SJSA1 (cell line): ENCODE data around the gene DNAH3. TPM values are rescaled to one million over a fixed set of nuclear protein-coding genes. Genes with fewer than 3 reads are reported as not detected.
"Not testable (repeated sequence)": the region's sequence is repeated elsewhere in the genome, so short reads cannot be mapped to it uniquely, and the experiment has no call there.

Source experiments
- DNase-seq, 2 experiments: peaks; one replicate each; pipeline ENCODE4 v3.0.0-alpha.2; 2015 to 2020; ENCODE audit warnings: low spot score in 2 of 2, low read depth in 1 of 2
- H3K27ac ChIP-seq: fragments of 250-450 bp; sonication (Bioruptor Pico); 2 replicates; pipeline ENCODE4 v1.5.1; 2020; ENCODE audit warnings: mild to moderate bottlenecking, moderate library complexity
- H3K27me3 ChIP-seq: fragments of 250-450 bp; sonication (Bioruptor Pico); replicated peaks from 2 replicates; pipeline ENCODE4 v1.5.1; 2020; ENCODE audit warnings: mild to moderate bottlenecking, moderate library complexity
- H3K36me3 ChIP-seq: fragments of 250-450 bp; sonication (Bioruptor Pico); 2 replicates; pipeline ENCODE4 v1.5.1; 2020; ENCODE audit warnings: mild to moderate bottlenecking
- H3K4me1 ChIP-seq: fragments of 250-450 bp; sonication (Bioruptor Pico); replicated peaks from 2 replicates; pipeline ENCODE4 v1.6.1; 2021; ENCODE audit warnings: mild to moderate bottlenecking
- H3K4me3 ChIP-seq: fragments of 250-450 bp; sonication (Bioruptor Pico); 2 replicates; pipeline ENCODE4 v1.5.1; 2020; ENCODE audit warnings: mild to moderate bottlenecking
- H3K9me3 ChIP-seq: fragments of 250-450 bp; sonication (Bioruptor Pico); replicated peaks from 2 replicates; pipeline ENCODE4 v1.5.1; 2020; ENCODE audit warnings: mild to moderate bottlenecking
- total RNA-seq: library from RNA; depleted of rRNA; stranded (reverse); fragments of >200 nt; shearing (Covaris generic); gene quantifications from 2 replicates; pipeline ENCODE4 v1.2.3, GENCODE V29; 2014; rRNA removed

The DNAH3 gene
- total RNA-seq = 0.03 TPM in 1 of 2 replicates, not detected in the other

GRCh38 chr16:21150375-21151001 is at the start of gene DNAH3:
DNAH3 (minus strand) TSS chr16:21150846; CDS start chr16:21150319, 527 bp downstream.
- no peak within 1 kb of the TSS for H3K4me3 ChIP-seq
- H3K27ac ChIP-seq = no peak within 1 kb of the TSS
- H3K36me3 ChIP-seq = no peaks in the 10 kb centered on the region
- no peak for DNase-seq
- H3K9me3 ChIP-seq = no peaks in the 10 kb centered on the region
- H3K4me1 ChIP-seq = no peaks in the 10 kb centered on the region
- peaks cover 6% of the 10 kb centered on the region for H3K27me3 ChIP-seq

GRCh38 chr16:21199607-21200218 is 49.1 kb upstream of the DNAH3 start:
- DNase-seq = no peak
- Histone ChIP-seq H3K4me1 (no peaks in the 10 kb centered on the region), H3K27me3 (peaks cover 16% of the 10 kb centered on the region), H3K36me3 (no peaks in the 10 kb centered on the region), H3K9me3 (no peaks in the 10 kb centered on the region), H3K4me3 (no peak overlapping the region), H3K27ac (no peak overlapping the region)

- Histone ChIP-seq H3K27me3 (peaks cover 15% of the 10 kb centered on the region), H3K4me1 (no peaks in the 10 kb centered on the region), H3K4me3 (no peak overlapping the region), H3K36me3 (no peaks in the 10 kb centered on the region), H3K9me3 (no peaks in the 10 kb centered on the region), H3K27ac (no peak overlapping the region)
- DNase-seq = no peak
These were observed 47.0 kb upstream of the DNAH3 start for GRCh38 chr16:21197621-21198020.

GRCh38 chr16:21197112-21197511 is 46.5 kb upstream of the DNAH3 start:
- Histone ChIP-seq H3K27ac (no peak overlapping the region), H3K4me3 (no peak overlapping the region), H3K36me3 (no peaks in the 10 kb centered on the region), H3K4me1 (no peaks in the 10 kb centered on the region), H3K9me3 (no peaks in the 10 kb centered on the region), H3K27me3 (peaks cover 15% of the 10 kb centered on the region)
- DNase-seq = no peak

- H3K4me3 ChIP-seq, H3K9me3 ChIP-seq, DNase-seq, H3K27ac ChIP-seq, H3K36me3 ChIP-seq, H3K4me1 ChIP-seq: not testable (repeated sequence)
- peaks cover 15% of the 10 kb centered on the region for H3K27me3 ChIP-seq
These were observed 44.7 kb upstream of the DNAH3 start for GRCh38 chr16:21195330-21195729.

- no peak for DNase-seq
- no peaks in the 10 kb centered on the region for H3K4me1 ChIP-seq
- H3K27me3 ChIP-seq = peaks cover 15% of the 10 kb centered on the region
- H3K4me3 ChIP-seq = no peak overlapping the region
- H3K27ac ChIP-seq = no peak overlapping the region
- no peaks in the 10 kb centered on the region for H3K9me3 ChIP-seq
- no peaks in the 10 kb centered on the region for H3K36me3 ChIP-seq
These were observed 44.2 kb upstream of the DNAH3 start for GRCh38 chr16:21194771-21195301.

GRCh38 chr16:21192991-21193390 is 42.3 kb upstream of the DNAH3 start:
- Histone ChIP-seq H3K9me3 (no peaks in the 10 kb centered on the region), H3K4me3 (no peak overlapping the region), H3K36me3 (no peaks in the 10 kb centered on the region), H3K4me1 (peaks cover 6% of the 10 kb centered on the region), H3K27ac (no peak overlapping the region), H3K27me3 (peaks cover 10% of the 10 kb centered on the region; the same call in 1 of the 2 replicates)
- no peak for DNase-seq

- H3K27ac ChIP-seq = no peak overlapping the region
- H3K4me3 ChIP-seq = no peak overlapping the region
- no peaks in the 10 kb centered on the region for H3K9me3 ChIP-seq
- peaks cover 19% of the 10 kb centered on the region for H3K4me1 ChIP-seq
- no peak for DNase-seq
- H3K36me3 ChIP-seq = no peaks in the 10 kb centered on the region
- H3K27me3 ChIP-seq = peaks cover 6% of the 10 kb centered on the region; the same call in 1 of the 2 replicates
These were observed 40.0 kb upstream of the DNAH3 start for GRCh38 chr16:21190599-21190998.

GRCh38 chr16:21190013-21190412 is 39.4 kb upstream of the DNAH3 start:
- peaks cover 6% of the 10 kb centered on the region; the same call in 1 of the 2 replicates for H3K27me3 ChIP-seq
- no peak for DNase-seq
- no peak overlapping the region for H3K27ac ChIP-seq
- peaks cover 19% of the 10 kb centered on the region for H3K4me1 ChIP-seq
- H3K9me3 ChIP-seq = no peaks in the 10 kb centered on the region
- no peaks in the 10 kb centered on the region for H3K36me3 ChIP-seq
- no peak overlapping the region for H3K4me3 ChIP-seq

GRCh38 chr16:21189311-21189710 is 38.7 kb upstream of the DNAH3 start:
- Histone ChIP-seq H3K4me1 (peaks cover 19% of the 10 kb centered on the region), H3K36me3 (no peaks in the 10 kb centered on the region), H3K27me3 (no peaks in the 10 kb centered on the region; the same call in 1 of the 2 replicates), H3K27ac (no peak overlapping the region), H3K4me3 (no peak overlapping the region), H3K9me3 (no peaks in the 10 kb centered on the region)
- no peak for DNase-seq

- DNase-seq = no peak
- peaks cover 19% of the 10 kb centered on the region for H3K4me1 ChIP-seq
- H3K27ac ChIP-seq = no peak overlapping the region
- H3K4me3 ChIP-seq = no peak overlapping the region
- peaks cover 10% of the 10 kb centered on the region for H3K36me3 ChIP-seq
- H3K27me3 ChIP-seq = no peaks in the 10 kb centered on the region
- H3K9me3 ChIP-seq = 0 out of 2 replicates have a peak, but pooled peaks cover 2% of the 10 kb centered on the region
These were observed 35.7 kb upstream of the DNAH3 start for GRCh38 chr16:21186326-21186691.

GRCh38 chr16:21185659-21186325 is 35.1 kb upstream of the DNAH3 start:
- H3K27ac ChIP-seq = no peak overlapping the region
- H3K4me1 ChIP-seq = peaks cover 19% of the 10 kb centered on the region
- DNase-seq = no peak
- H3K27me3 ChIP-seq = no peaks in the 10 kb centered on the region
- peaks cover 12% of the 10 kb centered on the region for H3K36me3 ChIP-seq
- H3K4me3 ChIP-seq = no peak overlapping the region
- 0 out of 2 replicates have a peak, but pooled peaks cover 2% of the 10 kb centered on the region for H3K9me3 ChIP-seq

GRCh38 chr16:21184834-21185233 is 34.2 kb upstream of the DNAH3 start:
- Histone ChIP-seq H3K9me3 (0 out of 2 replicates have a peak, but pooled peaks cover 2% of the 10 kb centered on the region), H3K36me3 (peaks cover 12% of the 10 kb centered on the region), H3K4me3 (no peak overlapping the region), H3K27ac (no peak overlapping the region), H3K27me3 (no peaks in the 10 kb centered on the region), H3K4me1 (peaks cover 19% of the 10 kb centered on the region)
- no peak for DNase-seq

GRCh38 chr16:21183995-21184394 is 33.3 kb upstream of the DNAH3 start:
- Histone ChIP-seq H3K9me3 (0 out of 2 replicates have a peak, but pooled peaks cover 2% of the 10 kb centered on the region), H3K4me3 (no peak overlapping the region), H3K36me3 (peaks cover 18% of the 10 kb centered on the region), H3K27me3 (no peaks in the 10 kb centered on the region), H3K27ac (no peak overlapping the region), H3K4me1 (peaks cover 19% of the 10 kb centered on the region)
- DNase-seq = no peak
